ENCODE measurements around the gene MINDY4. TPM values are rescaled to one million over a fixed set of nuclear protein-coding genes. Genes with fewer than 3 reads are reported as not detected.

Gene MINDY4
- polyA plus RNA-seq, 3 donors from 2014 or later = 0.45 to 0.71 TPM; not detected in 1

- H3K4me3 Mint-ChIP-seq = no peak overlapping the region
- no peaks in the 10 kb centered on the region for H3K4me1 Mint-ChIP-seq
- H3K9me3 Mint-ChIP-seq = no peaks in the 10 kb centered on the region
- no peak overlapping the region for H3K27ac Mint-ChIP-seq
- no peak for DNase-seq
- H3K36me3 Mint-ChIP-seq = no peaks in the 10 kb centered on the region
- peaks cover 0 to 6% (median 6%) of the 10 kb centered on the region in 3 donors for H3K27me3 Mint-ChIP-seq (ENCODE audit: low read depth in 3 of 3)
Measured at GRCh38 chr7:30893357-30893756, 122.1 kb downstream of the MINDY4 start.

- no peaks in the 10 kb centered on the region for H3K36me3 Mint-ChIP-seq
- peaks cover 0 to 6% (median 6%) of the 10 kb centered on the region in 3 donors for H3K27me3 Mint-ChIP-seq (ENCODE audit: low read depth in 3 of 3)
- H3K4me3 Mint-ChIP-seq = no peak overlapping the region
- H3K27ac Mint-ChIP-seq = no peak overlapping the region
- DNase-seq = no peak
- H3K9me3 Mint-ChIP-seq = no peaks in the 10 kb centered on the region
- no peaks in the 10 kb centered on the region for H3K4me1 Mint-ChIP-seq
Measured at GRCh38 chr7:30894009-30894408, 122.8 kb downstream of the MINDY4 start.

GRCh38 chr7:30894866-30895605, 123.8 kb downstream of the MINDY4 start:
- Mint-ChIP-seq H3K27ac (no peak overlapping the region), H3K9me3 (no peaks in the 10 kb centered on the region), H3K4me1 (no peaks in the 10 kb centered on the region), H3K27me3 (ENCODE audit: low read depth in 3 of 3) (peaks cover 0 to 6% (median 6%) of the 10 kb centered on the region in 3 donors), H3K4me3 (no peak overlapping the region), H3K36me3 (no peaks in the 10 kb centered on the region)
- DNase-seq = no peak

- no peaks in the 10 kb centered on the region for H3K36me3 Mint-ChIP-seq
- no peak for DNase-seq
- no peaks in the 10 kb centered on the region for H3K4me1 Mint-ChIP-seq
- H3K27me3 Mint-ChIP-seq (ENCODE audit: low read depth in 3 of 3) = peaks cover 0 to 8% (median 6%) of the 10 kb centered on the region in 3 donors
- no peaks in the 10 kb centered on the region for H3K9me3 Mint-ChIP-seq
- no peak overlapping the region for H3K27ac Mint-ChIP-seq
- H3K4me3 Mint-ChIP-seq = no peak overlapping the region
Measured at GRCh38 chr7:30896036-30896435, 124.8 kb downstream of the MINDY4 start.

GRCh38 chr7:30896783-30897637, 125.8 kb downstream of the MINDY4 start:
- DNase-seq = no peak
- Mint-ChIP-seq H3K4me3 (no peak overlapping the region), H3K4me1 (no peaks in the 10 kb centered on the region), H3K27ac (no peak overlapping the region), H3K27me3 (ENCODE audit: low read depth in 3 of 3) (peaks cover 0 to 8% (median 4%) of the 10 kb centered on the region in 3 donors), H3K36me3 (no peaks in the 10 kb centered on the region), H3K9me3 (no peaks in the 10 kb centered on the region)

- H3K4me3 Mint-ChIP-seq = no peak overlapping the region
- no peaks in the 10 kb centered on the region for H3K36me3 Mint-ChIP-seq
- H3K27ac Mint-ChIP-seq = no peak overlapping the region
- DNase-seq = no peak
- H3K4me1 Mint-ChIP-seq = no peaks in the 10 kb centered on the region
- no peaks in the 10 kb centered on the region for H3K9me3 Mint-ChIP-seq
- peaks cover 0 to 8% (median 4%) of the 10 kb centered on the region in 3 donors for H3K27me3 Mint-ChIP-seq (ENCODE audit: low read depth in 3 of 3)
Measured at GRCh38 chr7:30897770-30898169, 126.6 kb downstream of the MINDY4 start.

- H3K4me1 Mint-ChIP-seq = no peaks in the 10 kb centered on the region
- no peak overlapping the region for H3K27ac Mint-ChIP-seq
- peaks cover 0 to 8% (median 2%) of the 10 kb centered on the region in 3 donors for H3K27me3 Mint-ChIP-seq (ENCODE audit: low read depth in 3 of 3)
- no peaks in the 10 kb centered on the region for H3K36me3 Mint-ChIP-seq
- H3K9me3 Mint-ChIP-seq = no peaks in the 10 kb centered on the region
- H3K4me3 Mint-ChIP-seq = no peak overlapping the region
- no peak for DNase-seq
Measured at GRCh38 chr7:30898411-30898810, 127.2 kb downstream of the MINDY4 start.

- Mint-ChIP-seq H3K36me3 (no peaks in the 10 kb centered on the region), H3K27me3 (ENCODE audit: low read depth in 3 of 3) (peaks cover 0 to 8% (median 0%) of the 10 kb centered on the region in 3 donors), H3K4me3 (no peak overlapping the region), H3K9me3 (no peaks in the 10 kb centered on the region), H3K4me1 (no peaks in the 10 kb centered on the region), H3K27ac (no peak overlapping the region)
- no peak for DNase-seq
Measured at GRCh38 chr7:30899066-30899465, 127.8 kb downstream of the MINDY4 start.

- Mint-ChIP-seq H3K36me3 (no peaks in the 10 kb centered on the region), H3K4me1 (no peaks in the 10 kb centered on the region), H3K9me3 (no peaks in the 10 kb centered on the region), H3K27ac (no peak overlapping the region), H3K4me3 (no peak overlapping the region), H3K27me3 (ENCODE audit: low read depth in 3 of 3) (peaks cover 0 to 8% (median 0%) of the 10 kb centered on the region in 3 donors)
- no peak for DNase-seq
Measured at GRCh38 chr7:30899630-30900029, 128.4 kb downstream of the MINDY4 start.

GRCh38 chr7:30900053-30900452, 128.8 kb downstream of the MINDY4 start:
- DNase-seq = no peak
- Mint-ChIP-seq H3K9me3 (no peaks in the 10 kb centered on the region), H3K4me1 (no peaks in the 10 kb centered on the region), H3K4me3 (no peak overlapping the region), H3K27ac (no peak overlapping the region), H3K27me3 (ENCODE audit: low read depth in 3 of 3) (peaks cover 0 to 9% (median 0%) of the 10 kb centered on the region in 3 donors), H3K36me3 (no peaks in the 10 kb centered on the region)

- Mint-ChIP-seq H3K4me3 (no peak overlapping the region), H3K27me3 (ENCODE audit: low read depth in 3 of 3) (peaks cover 0 to 6% (median 0%) of the 10 kb centered on the region in 3 donors), H3K36me3 (no peaks in the 10 kb centered on the region), H3K4me1 (no peaks in the 10 kb centered on the region), H3K27ac (no peak overlapping the region), H3K9me3 (no peaks in the 10 kb centered on the region)
- DNase-seq = no peak
Measured at GRCh38 chr7:30900803-30901362, 129.7 kb downstream of the MINDY4 start.

GRCh38 chr7:30901856-30902255, 130.6 kb downstream of the MINDY4 start:
- H3K9me3 Mint-ChIP-seq = no peaks in the 10 kb centered on the region
- no peak overlapping the region for H3K4me3 Mint-ChIP-seq
- no peak overlapping the region for H3K27ac Mint-ChIP-seq
- H3K4me1 Mint-ChIP-seq = no peaks in the 10 kb centered on the region
- DNase-seq = no peak
- peaks cover 0 to 4% (median 0%) of the 10 kb centered on the region in 3 donors for H3K27me3 Mint-ChIP-seq (ENCODE audit: low read depth in 3 of 3)
- no peaks in the 10 kb centered on the region for H3K36me3 Mint-ChIP-seq

GRCh38 chr7:30902466-30902865, 131.2 kb downstream of the MINDY4 start:
- Mint-ChIP-seq H3K27ac (no peak overlapping the region), H3K4me3 (no peak overlapping the region), H3K36me3 (no peaks in the 10 kb centered on the region), H3K9me3 (no peaks in the 10 kb centered on the region), H3K27me3 (ENCODE audit: low read depth in 3 of 3) (peaks cover 0 to 4% (median 0%) of the 10 kb centered on the region in 3 donors), H3K4me1 (no peaks in the 10 kb centered on the region)
- DNase-seq = no peak

GRCh38 chr7:30903146-30903545, 131.9 kb downstream of the MINDY4 start:
- Mint-ChIP-seq H3K27ac (no peak overlapping the region), H3K9me3 (no peaks in the 10 kb centered on the region), H3K36me3 (no peaks in the 10 kb centered on the region), H3K4me3 (no peak overlapping the region), H3K27me3 (ENCODE audit: low read depth in 3 of 3) (peaks cover 0 to 4% (median 0%) of the 10 kb centered on the region in 3 donors), H3K4me1 (no peaks in the 10 kb centered on the region)
- no peak for DNase-seq
